ENCODE results near the gene KRT33B.
"Not testable (repeated sequence)": the region's sequence is repeated elsewhere in the genome, so short reads cannot be mapped to it uniquely, and the experiment has no call there.

KRT33B gene

GRCh38 chr17:41393294-41393693 is 23.7 kb upstream of the KRT33B start:
- DNase-seq, result no peak

DNA sequence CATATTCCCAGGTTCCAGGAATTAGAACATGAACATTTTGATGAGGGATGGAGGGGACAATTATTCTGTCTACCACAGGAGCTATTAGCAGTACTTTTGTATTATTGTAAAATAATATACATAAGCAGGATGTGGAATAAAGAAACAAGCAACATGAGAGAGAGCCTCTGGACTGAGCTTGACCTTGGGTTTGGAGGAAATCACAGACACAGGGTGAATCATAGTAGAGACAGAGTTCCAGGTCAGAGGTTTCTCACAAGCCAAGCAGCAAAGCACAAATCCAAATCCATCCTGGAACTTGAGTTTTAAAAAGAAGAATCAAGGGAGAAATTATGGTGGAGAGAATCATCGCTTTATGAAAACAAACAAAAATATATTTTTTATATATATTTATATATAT is 22.7 kb upstream of the KRT33B start:
- peak; percentile 22 for DNase-seq

DNA sequence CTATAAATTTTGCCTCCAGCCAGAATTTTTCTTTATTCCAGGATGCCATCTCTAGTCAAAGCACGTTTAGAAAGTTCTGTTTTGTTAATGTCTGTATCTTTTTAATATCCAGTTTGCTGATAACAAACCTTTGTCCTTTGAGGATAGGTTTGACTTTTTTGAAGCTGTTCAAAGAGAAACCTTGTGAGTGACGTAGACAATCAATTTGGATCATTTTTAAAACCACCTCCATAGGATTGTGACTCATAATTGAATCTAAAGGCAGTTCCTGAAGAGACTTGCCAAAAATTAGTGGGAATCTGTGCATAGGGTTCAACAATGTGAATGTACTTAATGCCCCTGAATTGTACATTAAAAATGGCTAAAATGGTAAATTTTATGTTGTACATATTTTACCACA is 21.9 kb upstream of the KRT33B start:
- no peak for DNase-seq

- DNase-seq, result no peak
Measured at GRCh38 chr17:41390411-41390938, 20.9 kb upstream of the KRT33B start.

- DNase-seq, result no peak
Measured at GRCh38 chr17:41387670-41388069, 18.1 kb upstream of the KRT33B start.

DNA sequence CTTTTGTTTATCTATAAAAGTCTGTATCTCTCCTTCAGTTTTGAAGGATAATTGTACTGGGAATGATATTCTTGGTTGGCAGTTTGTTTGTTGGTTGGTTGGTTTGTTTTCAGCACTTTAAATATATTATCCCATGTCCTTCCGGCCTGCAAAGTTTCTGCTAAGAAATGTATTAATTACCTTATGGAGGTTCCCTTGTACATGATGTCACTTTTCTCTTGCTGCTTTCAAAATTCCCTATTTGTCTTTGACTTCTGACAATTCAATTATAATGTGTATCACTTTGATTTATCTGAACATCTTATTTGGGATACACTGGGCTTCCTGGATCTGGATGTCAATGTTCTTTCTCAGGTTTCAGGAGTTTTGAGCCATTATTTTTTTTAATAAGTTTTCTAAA is 16.6 kb upstream of the KRT33B start:
- DNase-seq, result no peak

- DNase-seq, result no peak
Measured at GRCh38 chr17:41383690-41384089, 14.1 kb upstream of the KRT33B start.

DNA sequence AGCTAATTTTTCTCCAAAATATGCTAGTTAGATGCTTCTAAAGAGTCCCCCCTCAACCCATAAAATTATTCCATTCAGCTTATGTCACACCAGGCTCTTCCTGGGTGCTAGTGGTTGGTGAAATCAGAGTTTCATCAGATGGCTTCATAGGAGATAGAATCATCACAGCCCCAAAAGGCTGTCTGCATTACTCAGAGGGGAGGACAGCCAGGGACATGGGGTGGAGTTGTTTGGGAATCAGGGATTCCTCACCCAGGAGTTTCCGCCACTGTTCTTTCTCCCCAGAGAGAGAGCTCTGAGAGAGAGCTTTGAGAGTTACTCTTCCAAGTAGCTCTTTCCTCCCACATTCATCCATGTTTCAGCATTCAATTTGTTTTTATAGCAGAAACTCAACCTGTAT is 12.8 kb upstream of the KRT33B start:
- peak; percentile 76 for DNase-seq

- not testable (repeated sequence) for DNase-seq
Measured at GRCh38 chr17:41381943-41382342, 12.3 kb upstream of the KRT33B start, which contains the start of gene KRT34. TSS of gene KRT34 (minus strand) at chr17:41382306. CDS start at chr17:41382246, 60 bp downstream.

GRCh38 chr17:41380091-41380490 is 10.5 kb upstream of the KRT33B start:
- peak; percentile 93 for DNase-seq

DNA sequence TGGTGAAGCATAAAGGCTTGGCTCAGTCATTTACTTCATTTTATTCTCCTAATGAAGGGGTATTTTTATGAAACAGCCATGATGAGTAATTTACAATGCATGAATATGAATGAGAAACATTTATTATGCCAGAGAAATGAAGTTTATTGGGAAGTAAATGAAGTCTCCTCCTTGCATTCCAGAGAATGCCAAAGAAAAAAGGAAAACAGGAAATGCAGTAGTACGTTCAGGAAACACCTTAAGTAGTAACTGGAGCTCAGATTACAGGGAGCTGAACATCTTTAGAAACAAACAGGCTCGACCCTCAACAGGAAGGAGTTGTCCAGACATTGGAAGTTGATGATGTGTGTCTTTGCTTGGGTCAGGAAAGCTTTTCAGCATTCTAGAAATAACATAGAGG is 7.9 kb upstream of the KRT33B start:
- DNase-seq, result peak; percentile 33

GRCh38 chr17:41369023-41369422 is 590 bp downstream of the KRT33B start:
- DNase-seq, result no peak

DNA sequence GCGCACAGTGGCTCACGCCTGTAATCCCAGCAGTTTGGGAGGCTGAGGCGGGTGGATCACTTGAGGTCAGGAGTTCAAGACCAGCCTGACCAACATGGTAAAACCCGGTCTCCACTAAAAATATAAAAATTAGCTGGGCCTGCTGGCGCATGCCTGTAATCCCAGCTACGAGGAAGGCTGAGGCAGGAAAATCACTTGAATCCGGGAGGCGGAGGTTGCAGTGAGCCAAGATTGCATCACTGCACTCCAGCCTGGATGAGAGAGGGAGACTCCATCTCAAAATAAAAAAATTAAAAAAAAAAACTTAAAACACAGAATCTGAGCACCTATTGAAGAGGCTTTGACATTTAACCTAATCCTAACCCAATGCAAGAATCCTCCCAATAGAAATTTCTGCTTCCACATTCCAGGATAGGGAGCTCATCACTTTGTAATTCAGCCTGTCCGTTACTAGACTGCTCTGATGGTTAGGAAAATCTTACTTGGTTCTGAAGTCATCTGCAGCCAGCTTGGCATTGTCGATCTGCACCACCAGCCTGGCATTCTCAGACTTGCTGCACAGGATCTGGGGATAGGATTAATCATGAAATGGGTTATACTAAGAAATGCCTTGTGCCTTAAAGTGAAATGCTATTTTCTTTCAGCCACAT is 2.1 kb downstream of the KRT33B start:
- peak; percentile 79 for DNase-seq

DNA sequence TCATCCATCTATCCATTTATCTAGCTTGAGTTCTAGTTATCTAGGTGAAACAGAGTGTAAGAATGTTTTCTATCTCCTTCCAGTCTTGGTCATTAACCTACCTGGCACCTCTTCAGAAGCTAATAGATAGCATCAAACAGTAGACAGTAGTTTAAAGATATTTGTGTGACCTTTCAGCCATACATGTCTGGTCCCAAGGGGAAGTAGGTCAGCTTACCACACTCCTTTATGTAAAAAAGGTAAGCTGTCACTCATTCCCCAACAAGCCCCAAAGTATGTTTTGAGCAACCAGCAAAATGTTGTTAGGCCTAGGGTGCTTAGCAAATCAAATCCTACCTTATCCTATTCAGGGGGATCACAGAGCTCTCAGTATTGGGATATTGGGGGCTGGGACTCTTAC is 3.5 kb downstream of the KRT33B start:
- DNase-seq, result no peak

GRCh38 chr17:41363881-41364280 is 5.7 kb downstream of the KRT33B start:
- DNase-seq, result no peak

DNA sequence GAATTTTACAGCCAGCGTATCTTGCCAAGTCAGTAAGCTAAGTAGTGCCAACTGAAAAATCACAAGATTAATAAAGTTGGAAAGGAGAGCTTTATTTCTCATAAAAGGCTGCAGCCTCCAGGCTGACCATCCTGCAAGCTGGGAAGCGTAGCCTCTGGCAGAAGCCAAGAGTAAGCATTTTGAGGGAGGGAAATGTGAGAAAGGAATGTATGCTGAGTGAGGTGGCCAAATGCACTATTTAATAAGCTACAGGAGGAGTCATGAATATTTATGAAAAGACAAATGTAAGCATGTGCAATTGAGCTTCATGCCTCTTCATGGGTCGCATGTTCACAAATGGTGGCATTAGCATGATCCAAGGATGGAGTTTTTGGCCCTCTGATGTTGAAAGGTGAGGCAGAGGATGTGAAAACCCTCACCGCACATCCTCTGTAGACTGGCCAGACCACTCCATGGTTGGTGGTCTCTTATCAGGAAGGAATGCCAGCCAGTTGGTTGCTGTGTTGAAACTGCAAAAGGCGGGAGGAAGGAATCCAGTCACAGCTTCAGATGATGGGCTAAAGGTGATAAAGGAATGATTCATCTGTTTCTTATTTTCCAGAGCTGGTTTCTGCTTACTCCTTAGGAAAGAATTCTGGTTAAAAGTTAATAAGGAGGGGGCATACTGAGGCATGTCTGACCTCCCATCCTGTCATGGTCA is 9.2 kb downstream of the KRT33B start:
- DNase-seq, result peak; percentile 83

DNA sequence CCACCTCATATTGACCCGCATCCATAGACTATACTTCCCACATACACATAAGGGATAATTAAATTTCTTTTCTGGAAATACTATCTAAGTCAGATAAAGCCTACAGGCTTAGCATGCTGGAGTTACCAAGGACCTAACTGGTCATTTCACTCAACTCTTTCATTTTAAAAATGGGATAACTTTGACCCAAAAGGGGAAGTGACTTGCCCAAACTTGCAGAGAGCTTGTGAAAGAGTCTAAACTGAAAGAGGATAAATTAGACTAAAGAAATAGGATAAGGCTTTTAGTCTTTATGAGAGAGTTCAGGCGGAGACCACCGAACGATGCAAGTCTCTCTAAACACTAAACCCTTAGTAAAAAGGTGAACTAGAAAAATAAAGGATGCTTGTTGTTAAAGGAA is 15.1 kb downstream of the KRT33B start:
- no peak for DNase-seq

DNA sequence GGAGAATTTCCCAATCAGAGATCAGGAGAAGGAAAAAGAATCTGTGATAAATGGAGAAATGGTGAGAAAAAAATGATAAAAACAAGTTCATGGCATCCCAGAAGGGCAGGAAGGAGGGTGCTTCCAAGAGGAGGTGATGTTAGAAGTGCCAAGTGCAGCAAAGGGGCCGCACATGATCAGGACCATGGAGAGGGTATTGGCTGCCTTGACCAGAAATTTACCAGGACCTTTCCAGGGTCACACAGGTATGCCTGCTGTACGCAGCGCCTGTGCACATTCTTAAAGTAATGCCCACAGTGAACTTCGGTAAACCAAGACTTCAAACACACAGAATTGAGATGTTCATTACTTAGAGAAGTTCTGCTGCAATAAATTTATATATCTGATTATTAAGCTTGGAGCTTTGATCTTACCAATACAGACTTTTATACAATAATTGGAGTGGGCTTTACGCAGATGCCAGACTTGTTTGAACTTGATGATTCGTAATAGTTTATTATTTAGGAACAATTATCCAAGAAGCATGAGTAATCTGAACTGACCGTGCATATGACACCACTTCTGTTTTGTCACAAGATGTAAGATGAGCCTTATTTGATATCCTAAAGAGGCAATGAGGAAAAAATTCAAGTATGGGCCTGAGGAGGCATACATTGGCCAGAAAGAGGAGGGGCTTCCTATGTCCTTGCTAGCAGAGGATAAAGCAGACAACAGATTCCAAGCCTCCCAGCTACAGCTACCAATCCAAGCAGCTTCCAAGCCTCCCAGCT is 16.8 kb downstream of the KRT33B start:
- DNase-seq, result peak; percentile 3

- DNase-seq, result no peak
Measured at GRCh38 chr17:41351177-41351576, 18.4 kb downstream of the KRT33B start.

GRCh38 chr17:41350381-41350878 is 19.2 kb downstream of the KRT33B start, which contains the start of gene KRT33A:
TSS of gene KRT33A (minus strand) at chr17:41350828. CDS start at chr17:41350767, 61 bp downstream.
- not testable (repeated sequence) for DNase-seq

GRCh38 chr17:41347869-41348760 is 21.5 kb downstream of the KRT33B start:
- DNase-seq, result no peak

- not testable (repeated sequence) for DNase-seq
Measured at GRCh38 chr17:41346421-41346820, 23.2 kb downstream of the KRT33B start.
